NCI-H226 (cell line): ENCODE measurements around the gene MICU1.
"Not testable (repeated sequence)": the region's sequence is repeated elsewhere in the genome, so short reads cannot be mapped to it uniquely, and the experiment has no call there.

Source experiments
- DNase-seq: peaks from one replicate; pipeline ENCODE4 v3.0.0-alpha.2; 2015

Gene MICU1

DNA sequence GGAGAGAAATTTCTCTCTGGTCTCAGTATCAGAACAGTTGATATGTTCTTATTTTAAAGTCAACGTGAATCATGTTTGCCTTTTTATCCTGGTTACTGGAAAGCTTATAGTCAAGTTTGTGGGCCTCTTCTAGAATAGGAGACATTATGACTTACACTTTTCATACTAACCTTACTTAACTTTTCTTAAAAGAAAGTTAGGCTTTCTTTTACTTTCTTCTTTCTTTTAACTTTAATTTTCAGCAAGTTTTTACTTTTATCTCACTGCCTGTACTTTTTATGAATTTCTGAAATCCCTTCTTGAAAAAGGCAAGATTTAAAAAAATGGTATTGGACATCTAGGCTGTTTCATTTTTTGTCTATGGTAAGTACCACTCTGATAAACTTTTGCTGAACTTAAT is 195.9 kb downstream of the MICU1 start:
- DNase-seq = no peak

DNA sequence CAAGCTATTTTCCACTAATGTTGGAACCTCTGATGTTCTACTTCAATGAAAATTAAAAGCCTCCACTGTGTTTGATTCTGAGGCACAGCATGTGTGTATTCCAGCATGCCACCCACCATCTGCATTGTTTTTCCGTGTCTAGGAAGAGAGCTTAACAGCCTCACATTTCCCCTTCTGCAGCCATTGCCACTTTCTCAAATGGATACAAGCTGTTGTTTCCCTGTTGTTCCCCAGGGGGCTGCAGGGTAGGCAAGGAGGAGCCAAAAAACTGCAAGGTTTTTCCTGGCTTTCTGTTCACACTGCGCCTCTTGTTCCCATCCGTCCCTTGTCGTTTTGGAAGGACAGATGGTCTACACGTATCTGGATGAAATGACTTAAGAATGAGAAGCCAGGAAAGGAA is 198.9 kb downstream of the MICU1 start:
- DNase-seq = no peak

DNA sequence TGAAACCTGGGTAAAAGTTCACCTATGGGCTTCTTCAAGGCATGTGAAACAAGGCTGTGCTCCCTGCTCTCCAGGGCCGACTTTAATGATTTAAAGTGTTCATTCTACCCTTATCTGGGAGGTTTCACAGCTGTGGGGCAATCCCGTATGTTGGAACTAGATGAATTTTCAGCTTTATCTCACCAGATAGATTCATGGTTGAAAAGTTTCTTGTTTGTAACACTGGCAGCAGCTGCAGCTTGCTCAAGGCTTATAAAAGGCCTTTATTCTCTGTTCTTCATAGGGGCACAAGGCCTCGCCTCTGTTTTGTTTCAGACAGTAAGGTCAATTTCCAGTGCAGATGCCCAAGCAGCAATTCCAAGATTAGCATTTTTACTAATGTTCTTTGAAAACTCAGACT is 200.7 kb downstream of the MICU1 start:
- DNase-seq = no peak

DNA sequence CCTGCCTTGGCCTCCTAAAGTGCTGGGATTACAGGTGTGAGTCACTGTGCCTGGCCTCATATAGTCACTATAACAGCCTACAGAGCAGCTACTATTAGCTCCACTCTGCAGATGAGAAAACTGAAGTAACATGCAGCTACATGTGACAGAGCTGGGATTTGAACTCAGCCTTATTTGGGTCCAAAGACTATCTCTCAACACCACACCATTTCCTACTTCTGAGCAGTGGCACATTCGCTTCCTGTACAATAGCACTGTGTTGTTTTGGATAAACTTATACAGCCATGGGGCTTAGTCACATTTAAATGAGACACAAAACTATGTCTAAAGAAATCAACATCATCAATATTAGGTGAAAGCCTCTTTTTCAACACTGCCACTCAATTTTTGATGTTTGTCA is 201.3 kb downstream of the MICU1 start:
- DNase-seq = no peak

DNA sequence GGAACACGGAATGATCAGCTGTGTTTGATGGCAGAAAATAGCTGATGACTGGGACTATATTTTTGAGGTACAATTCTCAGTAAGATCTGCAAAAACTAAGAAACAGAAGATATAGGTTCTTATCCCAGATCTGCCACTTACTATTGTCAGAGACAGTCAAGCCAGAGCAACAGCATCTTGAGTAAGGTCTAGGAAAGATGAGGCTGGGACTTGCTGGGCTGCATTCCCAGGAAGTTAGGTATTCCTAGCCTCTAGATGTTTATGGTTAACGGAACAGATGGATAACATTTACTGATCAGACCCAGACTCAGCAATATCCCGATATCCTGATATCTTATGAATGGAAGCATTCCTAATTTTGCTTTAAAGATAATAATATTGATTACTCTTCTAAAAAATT is 202.5 kb downstream of the MICU1 start:
- no peak for DNase-seq

DNA sequence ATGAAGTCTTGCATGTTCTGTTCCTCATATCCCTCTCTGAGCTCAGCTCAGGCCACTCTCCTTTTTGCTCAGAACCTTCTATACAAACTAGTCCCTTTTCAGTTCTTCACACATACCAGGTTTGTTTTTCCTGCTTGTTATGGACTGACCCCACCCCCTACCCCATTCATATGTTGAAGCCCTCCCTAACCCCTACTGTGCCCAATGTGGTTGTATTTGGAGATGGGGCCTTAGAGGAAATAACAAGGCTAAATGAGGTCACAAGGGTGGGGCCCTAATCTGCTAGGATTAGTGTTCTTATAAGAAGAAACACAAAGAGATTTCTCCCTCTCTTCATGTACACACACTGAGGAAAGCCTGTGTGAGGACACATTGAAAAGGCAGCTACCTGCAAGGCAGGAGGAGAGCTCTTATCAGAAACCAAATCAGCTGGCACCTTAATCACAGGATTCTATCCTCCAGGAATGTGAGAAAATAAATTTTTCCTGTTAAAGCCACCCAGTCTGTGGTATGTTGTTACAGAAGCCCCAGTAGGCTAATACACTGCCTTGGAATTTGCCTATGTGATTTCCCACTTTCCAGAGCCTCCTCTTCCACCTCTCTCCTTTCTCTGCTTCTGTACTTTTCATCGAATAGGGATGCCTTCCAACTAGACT is 203.9 kb downstream of the MICU1 start:
- no peak for DNase-seq

DNA sequence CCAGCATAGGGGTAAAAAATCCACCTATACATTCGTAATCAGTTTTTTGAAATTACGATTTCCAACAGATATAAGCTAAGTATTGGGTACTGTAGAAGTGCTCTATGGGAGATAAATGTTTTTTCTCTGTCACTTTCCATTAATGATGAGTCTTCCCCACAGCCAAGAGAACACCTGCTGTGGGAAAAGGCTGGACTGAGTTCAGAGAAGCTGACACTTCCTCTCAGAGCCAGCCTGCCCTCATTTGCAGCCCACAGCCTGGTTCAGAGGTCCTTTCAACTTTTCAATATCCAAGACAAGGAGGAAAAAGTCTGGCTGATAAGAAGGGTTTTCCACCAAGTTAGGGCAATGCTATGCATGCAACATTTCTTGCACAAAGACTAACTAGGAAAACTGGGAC is 206.6 kb downstream of the MICU1 start:
- DNase-seq = no peak

DNA sequence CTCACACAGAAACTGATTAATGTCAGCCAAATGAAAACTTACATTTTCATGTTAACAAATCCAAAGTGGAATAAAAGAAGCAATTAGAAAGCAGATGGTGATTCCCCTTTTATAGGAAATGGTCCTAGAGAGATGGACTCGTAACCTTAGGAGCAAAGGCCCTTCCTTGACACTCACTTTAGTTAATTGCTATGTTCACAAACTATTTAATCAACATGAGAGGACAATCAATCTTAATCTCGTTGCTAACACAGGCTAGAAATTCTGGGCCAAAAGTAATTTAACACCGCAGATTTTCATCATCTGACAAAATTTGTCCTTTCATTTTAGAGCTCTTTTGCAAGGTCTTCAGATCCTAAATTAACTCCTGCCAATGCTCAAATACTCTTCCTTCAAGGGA is 207.2 kb downstream of the MICU1 start:
- no peak for DNase-seq

DNA sequence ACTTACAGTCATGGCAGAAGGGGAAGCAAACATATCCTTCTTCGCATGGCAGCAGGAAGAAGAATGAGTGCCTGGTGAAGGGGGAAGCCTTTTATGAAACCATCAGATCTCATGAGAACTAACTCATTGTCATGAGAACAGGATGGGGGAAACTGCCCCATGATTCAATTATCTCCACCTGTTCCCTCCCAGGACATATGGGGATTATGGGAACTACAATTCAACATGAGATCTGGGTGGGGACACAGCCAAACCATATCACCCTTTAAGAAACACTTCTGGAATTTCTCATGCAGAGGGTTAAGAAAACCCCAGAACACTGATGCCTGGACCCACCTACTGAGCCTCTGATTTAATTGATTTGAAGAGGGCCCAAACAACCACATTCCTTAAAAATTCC is 207.9 kb downstream of the MICU1 start:
- no peak for DNase-seq

DNA sequence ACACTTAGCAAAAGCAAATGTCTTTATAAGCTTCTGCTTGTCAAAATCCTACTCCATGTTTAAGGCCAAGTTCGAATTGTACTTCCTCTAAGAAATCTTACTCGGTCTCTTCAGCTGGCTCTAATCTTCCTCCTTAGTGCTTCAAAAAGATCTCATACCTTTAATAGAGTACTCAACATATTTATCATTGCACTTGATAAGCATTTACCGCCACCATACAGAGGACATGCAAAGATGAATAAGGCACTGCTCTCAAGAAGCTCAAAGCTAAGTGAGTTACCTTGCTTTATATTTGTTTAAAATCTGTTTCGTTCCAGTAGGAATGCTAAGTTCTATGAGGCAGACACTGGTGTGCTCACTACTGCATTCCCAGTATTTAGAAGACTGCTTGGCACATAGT is 209.2 kb downstream of the MICU1 start:
- no peak for DNase-seq

DNA sequence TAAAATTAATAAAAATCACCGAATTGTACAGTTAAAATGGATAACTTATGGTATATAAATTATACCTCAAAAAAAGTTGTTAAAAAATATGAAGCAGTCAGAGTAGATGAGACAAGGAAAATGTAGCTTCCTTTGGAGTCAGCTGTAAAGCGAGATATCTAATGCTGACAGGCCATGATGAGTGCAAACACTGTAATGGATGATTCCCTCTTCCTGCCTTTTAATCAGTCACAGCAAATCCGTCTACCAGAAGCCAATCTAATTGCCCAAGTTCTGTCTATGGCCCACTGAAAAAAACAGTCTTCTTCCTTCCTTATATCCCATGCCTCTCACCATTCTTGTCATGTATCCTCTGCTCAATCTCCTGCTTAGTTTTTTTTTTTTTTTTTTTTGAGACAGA is 211.2 kb downstream of the MICU1 start:
- no peak for DNase-seq

DNA sequence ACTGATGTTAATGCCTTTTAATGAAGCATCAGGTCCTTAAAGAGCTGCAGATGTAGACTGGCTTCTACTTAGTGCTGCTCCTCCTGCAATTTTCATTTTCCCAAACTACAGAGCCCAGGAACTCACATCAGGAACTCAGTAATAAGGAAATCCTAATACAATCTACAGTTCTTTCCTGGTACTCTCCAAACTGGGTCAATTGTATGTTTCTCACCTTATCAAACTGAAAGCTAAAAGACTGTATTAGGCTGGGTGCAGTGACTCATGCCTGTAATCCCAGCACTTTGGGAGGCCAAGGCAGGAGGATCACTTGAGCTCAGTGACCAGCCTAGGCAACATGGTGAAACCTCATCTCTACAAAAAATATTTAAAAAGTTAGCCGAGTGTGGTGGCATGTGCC is 216.7 kb downstream of the MICU1 start:
- no peak for DNase-seq

DNA sequence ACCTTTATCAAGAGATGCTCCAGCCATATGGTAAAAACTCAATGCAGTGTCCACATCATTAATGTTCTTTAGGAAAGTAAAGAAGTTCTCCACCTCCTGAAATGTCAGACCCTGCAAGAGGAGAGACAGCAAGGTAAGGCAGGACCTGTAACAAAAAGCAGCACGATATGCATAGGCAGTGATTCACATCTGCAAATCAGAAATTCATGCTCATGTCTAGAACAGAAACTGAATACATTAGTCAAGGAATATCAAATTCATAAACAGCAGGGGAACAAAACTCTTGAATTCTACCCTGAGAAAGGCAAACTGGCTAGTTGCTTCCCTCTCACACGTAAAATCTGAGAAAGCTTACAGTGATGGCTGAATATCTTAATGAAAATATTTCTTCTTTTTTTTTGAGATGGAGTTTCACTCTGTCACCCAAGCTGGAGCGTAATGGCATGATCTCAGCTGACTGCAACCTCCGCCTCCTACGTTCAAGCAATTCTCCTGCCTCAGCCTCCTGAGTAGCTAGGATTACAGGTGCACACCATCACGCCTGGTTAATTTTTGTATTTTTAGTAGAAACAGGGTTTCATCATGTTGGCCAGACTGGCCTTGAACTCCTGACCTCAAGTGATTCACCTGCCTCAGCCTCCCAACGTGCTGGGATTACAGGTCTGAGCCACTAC is 217.8 kb downstream of the MICU1 start:
- no peak for DNase-seq

DNA sequence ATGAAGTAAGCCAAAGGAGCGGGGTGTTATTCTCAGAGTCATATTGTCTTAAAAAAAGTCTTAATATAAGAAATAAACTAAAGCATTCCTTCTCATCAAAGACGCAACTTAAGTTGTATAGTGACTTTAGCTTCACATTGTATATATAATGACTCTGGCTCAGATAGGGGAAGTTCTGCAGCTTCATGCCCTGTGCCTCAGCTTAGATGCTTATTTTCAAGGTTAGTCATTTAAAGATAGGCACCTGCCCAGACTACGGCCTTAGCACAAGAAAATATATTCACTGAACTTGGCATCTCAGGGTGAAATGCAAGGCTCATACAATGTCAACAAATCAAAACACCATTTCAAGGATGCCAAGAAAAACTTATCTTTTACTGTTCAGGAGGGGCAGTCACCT is 218.4 kb downstream of the MICU1 start:
- no peak for DNase-seq

DNA sequence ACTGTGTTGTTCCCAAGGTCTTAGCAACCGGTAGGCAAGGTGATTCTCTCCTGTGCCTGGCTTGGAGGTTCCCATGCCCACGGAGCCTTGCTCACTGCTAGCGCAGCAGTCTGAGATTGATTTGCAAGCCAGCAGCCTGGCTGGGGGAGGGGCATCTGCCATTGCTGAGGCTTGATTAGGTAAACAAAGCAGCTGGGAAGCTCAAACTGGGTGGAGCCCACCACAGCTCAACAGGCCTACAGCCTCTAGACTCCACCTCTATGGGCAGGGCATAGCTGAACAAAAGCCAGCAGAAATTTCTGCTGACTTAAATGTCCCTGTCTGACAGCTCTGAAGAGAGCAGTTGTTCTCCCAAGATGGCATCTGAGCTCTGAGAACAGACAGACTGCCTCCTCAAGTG is 230.3 kb downstream of the MICU1 start:
- not testable (repeated sequence) for DNase-seq

DNA sequence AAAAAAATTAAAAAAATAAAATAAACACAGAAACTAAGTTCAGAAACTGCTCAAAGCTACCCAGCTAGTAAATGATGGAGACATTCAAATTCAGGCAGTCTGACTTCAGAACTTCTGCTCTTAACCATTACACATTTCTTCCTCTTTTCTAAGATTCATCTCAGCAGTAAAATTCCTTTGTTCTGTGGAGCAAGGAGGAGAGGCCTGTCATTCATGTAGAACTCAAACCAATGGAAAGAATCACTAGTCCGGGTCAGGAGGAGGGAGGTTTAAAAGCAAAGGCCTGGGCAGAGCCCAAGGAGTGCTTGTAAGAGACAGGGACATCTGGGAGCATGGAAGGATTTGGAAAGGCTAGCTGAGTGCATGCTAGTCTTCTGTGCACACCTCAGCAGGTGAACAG is 233.3 kb downstream of the MICU1 start:
- DNase-seq = no peak

DNA sequence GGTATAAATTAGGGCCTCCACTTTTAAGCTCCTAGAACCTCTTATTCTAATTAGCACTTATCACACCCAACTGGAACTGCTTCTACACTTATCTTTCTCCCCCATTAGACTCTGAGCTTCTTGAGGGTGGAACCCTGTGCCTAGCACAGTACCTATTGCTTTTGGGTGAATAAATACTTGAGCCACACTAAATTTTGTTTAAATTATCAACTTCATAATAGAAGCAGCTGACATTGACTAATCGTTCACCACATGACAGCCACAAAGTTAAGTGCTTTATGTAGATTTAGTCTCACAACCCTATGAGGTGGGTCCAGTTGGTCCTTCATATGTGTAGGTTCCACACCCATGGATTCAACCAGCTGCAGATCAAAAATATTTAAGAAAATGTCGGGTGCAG is 235.1 kb downstream of the MICU1 start:
- no peak for DNase-seq

DNA sequence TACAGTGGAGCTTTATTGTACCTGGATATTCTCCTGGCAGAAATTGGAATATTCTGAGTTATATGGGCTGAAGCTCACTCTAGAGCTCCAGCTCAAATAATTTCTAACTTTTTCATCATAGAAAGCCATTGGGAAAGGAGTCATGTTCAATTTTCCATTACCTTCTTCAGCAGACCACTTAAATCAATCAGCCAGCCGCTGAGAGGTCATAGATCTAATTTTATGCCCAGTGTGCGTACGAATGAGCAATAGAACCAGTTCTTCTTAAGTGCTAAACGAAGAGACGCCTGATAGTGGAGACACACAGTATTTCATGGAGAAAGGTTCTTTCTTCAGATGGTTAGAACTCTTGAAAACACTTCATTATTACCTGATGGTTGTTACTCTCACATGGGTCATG is 236.2 kb downstream of the MICU1 start:
- no peak for DNase-seq

DNA sequence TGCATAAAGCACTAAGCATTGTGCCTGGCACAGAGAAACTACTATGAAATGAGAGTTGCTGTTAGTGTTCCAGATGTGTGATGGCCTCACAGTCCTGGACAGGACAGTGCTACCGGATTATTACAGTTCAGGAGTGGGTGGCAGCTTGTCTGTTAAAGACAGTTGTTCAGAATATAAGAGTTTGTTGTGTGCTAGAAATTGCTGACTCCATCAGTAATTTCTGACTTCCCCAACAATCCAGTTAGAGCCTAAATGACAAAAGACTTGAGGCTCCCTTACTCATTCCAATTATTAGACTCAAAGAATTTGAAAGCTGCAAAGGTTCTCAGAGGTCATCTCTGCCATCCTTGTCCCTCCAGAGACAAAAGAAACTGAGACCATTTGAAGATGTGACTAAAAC is 236.9 kb downstream of the MICU1 start:
- DNase-seq = no peak

DNA sequence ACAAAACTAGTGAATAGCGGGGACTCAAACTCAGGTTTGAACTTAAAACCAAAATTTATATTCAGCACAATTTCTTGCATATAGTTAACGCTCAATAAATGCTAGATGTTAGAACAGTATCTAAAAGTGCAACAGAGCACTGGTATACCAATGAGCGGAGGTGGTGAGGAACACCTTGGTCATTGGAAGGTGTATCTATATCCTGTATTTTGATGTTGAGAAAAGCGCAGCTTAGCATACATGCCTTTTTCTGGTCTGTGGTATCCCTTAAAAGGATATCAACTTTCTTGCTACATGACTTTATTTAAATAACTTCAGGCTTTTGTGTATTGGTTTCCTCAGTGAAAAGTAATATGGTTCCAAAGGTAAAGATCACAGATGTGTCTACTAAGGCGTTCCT is 237.8 kb downstream of the MICU1 start:
- no peak for DNase-seq

DNA sequence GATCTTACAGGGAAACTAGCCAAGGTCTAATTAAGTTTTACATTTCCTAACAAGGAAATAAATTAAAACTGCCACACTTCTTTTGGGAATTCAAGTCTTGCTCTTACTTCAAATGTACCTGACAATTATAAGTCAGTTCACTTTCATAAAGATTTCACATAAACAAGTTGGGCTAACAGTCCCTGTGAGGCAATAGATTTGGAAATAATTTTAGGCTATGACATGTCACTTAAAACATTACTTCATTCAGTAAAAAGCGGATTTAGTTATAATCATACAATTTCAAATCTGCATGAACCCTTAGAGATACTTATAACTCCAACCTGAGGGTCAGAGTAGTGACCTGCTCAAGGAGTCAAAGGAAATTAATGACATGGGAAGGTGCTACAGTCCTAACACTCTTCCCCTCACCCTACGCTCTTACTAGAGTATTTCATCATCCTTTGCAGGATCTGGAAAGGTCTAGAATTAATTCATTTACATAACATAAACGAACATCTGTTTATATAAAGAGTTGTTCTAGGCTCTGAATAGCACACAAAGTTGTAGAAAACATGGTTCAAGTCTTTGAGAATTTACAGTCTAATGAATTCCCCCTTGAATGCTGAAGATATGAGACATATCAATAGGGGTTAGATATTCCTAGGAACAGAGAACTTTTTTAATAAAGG is 238.8 kb downstream of the MICU1 start:
- no peak for DNase-seq

DNA sequence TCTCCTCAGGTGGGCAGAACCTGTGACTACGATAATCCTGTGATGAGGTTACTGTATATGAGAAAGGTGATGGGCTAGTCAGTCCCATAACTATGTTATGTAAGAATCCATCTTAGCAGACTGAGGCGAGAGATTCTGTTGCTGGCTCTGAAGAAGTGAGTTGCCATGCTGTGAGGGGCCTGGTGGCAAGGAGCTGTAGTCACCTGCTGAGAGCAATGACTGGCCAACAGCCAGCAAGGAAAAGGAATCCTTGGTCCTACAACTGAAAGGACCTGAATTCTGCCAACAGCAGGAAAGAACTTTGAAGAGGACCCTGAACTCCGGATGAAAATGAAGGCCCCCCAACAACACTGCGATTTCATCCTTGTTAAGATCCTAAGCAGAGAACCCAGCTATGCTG is 240.2 kb downstream of the MICU1 start:
- no peak for DNase-seq

DNA sequence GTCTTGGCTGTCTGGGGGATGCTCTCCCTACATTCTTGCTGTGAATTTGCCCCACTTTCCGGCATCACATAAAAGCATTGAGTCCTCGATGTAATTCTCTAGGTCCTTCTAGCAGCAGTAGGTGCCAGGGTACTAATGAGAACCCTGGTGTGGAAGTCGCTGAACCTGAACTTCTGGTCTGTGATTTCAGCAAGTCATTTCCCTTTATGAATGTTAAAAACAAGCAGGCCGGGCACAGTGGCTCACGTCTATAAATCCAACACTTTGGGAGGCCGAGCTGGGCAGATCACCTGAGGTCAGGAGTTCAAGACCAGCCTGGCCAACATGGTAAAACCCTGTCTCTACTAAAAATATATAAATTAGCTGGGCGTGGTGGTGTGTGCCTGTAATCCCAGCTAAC is 240.9 kb downstream of the MICU1 start:
- not testable (repeated sequence) for DNase-seq

DNA sequence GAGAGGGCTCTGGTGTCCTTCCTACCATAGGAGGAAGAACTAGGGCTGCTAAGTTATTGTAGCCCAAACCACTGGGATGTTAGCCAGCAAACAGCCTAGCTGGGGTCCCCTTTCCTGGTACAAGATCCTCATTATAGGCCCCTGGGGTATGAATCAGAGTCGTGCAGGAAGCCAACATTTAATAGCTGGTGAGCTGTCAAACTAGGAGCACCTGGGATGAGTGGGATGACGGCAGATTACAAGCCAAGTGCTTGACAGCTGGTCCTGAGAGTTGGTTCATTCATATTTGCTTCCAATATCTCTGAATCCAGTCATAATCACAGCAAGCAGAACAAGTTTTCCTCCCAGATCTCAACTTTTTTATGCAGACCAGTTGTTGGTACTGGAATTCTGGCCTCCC is 246.1 kb downstream of the MICU1 start:
- DNase-seq = no peak

DNA sequence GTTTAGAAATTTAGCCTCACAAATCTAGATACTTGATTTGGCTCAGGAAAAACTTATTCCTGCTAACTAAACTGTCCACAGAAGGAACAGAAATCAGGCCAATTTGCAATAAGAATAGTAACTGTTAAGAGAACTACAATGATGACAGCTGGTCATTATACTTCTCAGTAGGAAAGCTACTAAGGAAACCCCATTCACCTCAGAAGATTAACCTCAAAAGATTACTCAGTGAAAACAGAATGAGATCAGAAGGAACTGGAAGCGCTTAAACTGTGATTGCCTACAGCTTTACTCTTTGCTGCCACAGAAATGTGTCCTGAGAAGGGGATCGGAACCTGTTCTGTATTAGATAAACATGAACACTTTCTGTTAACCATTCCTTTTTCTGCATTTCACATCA is 246.8 kb downstream of the MICU1 start:
- no peak for DNase-seq
